Measurements from ENCODE around the gene SLC16A12.
"Not testable (repeated sequence)": the region's sequence is repeated elsewhere in the genome, so short reads cannot be mapped to it uniquely, and the experiment has no call there.

Gene SLC16A12

GRCh38 chr10:89547853-89548513, 12.6 kb upstream of the SLC16A12 start:
- no peak for DNase-seq

- not testable (repeated sequence) for DNase-seq
Measured at GRCh38 chr10:89546651-89547050, 11.3 kb upstream of the SLC16A12 start.

- DNase-seq = no peak
Measured at GRCh38 chr10:89543841-89544240, 8.4 kb upstream of the SLC16A12 start.

GRCh38 chr10:89540420-89540949, 5.1 kb upstream of the SLC16A12 start:
- DNase-seq = no peak

- no peak for DNase-seq
Measured at GRCh38 chr10:89537364-89537763, 2.0 kb upstream of the SLC16A12 start.

GRCh38 chr10:89536013-89536354, 590 bp upstream of the SLC16A12 start:
- no peak for DNase-seq

GRCh38 chr10:89534826-89535166, 598 bp downstream of the SLC16A12 start:
- DNase-seq = no peak

GRCh38 chr10:89532476-89532875, 2.9 kb downstream of the SLC16A12 start:
- no peak for DNase-seq

- no peak for DNase-seq
Measured at GRCh38 chr10:89531359-89531758, 4.0 kb downstream of the SLC16A12 start.

GRCh38 chr10:89529711-89530110, 5.7 kb downstream of the SLC16A12 start:
- not testable (repeated sequence) for DNase-seq

GRCh38 chr10:89526358-89526757, 9.0 kb downstream of the SLC16A12 start:
- no peak for DNase-seq

GRCh38 chr10:89525556-89525955, 9.8 kb downstream of the SLC16A12 start:
- DNase-seq = peak; percentile 54

- DNase-seq = no peak
Measured at GRCh38 chr10:89524279-89524678, 11.1 kb downstream of the SLC16A12 start.

- DNase-seq = no peak
Measured at GRCh38 chr10:89523274-89523673, 12.1 kb downstream of the SLC16A12 start.

- no peak for DNase-seq
Measured at GRCh38 chr10:89522463-89522862, 12.9 kb downstream of the SLC16A12 start.

GRCh38 chr10:89521368-89521767, 14.0 kb downstream of the SLC16A12 start:
- no peak for DNase-seq

- no peak for DNase-seq
Measured at GRCh38 chr10:89520706-89521105, 14.7 kb downstream of the SLC16A12 start.

- no peak for DNase-seq
Measured at GRCh38 chr10:89518876-89519842, 16.2 kb downstream of the SLC16A12 start.

GRCh38 chr10:89518108-89518507, 17.3 kb downstream of the SLC16A12 start:
- DNase-seq = no peak

GRCh38 chr10:89516149-89516832, 19.1 kb downstream of the SLC16A12 start:
- DNase-seq = no peak

GRCh38 chr10:89515031-89515841, 20.2 kb downstream of the SLC16A12 start:
- no peak for DNase-seq

- DNase-seq = no peak
Measured at GRCh38 chr10:89513206-89513605, 22.2 kb downstream of the SLC16A12 start.

All from COR-L47 (cell line).